GM18519 (cell line): ENCODE data around the gene RASD2.

Experiments
- ATAC-seq: cut with Tn5 transposase; IDR thresholded peaks from one replicate; pipeline ENCODE4 v1.9.1; 2021; ENCODE audit warnings: mild to moderate bottlenecking, moderate library complexity; ENCODE audit not compliant: unreplicated experiment, low FRiP score

The RASD2 gene

GRCh38 chr22:35517769-35518530 lies 22.7 kb upstream of the RASD2 start:
- ATAC-seq = no peak

GRCh38 chr22:35518811-35519210 lies 21.8 kb upstream of the RASD2 start:
- ATAC-seq = no peak

GRCh38 chr22:35519306-35520000 lies 21.2 kb upstream of the RASD2 start:
- no peak for ATAC-seq

GRCh38 chr22:35521358-35522224 lies 19.0 kb upstream of the RASD2 start:
- no peak for ATAC-seq

DNA sequence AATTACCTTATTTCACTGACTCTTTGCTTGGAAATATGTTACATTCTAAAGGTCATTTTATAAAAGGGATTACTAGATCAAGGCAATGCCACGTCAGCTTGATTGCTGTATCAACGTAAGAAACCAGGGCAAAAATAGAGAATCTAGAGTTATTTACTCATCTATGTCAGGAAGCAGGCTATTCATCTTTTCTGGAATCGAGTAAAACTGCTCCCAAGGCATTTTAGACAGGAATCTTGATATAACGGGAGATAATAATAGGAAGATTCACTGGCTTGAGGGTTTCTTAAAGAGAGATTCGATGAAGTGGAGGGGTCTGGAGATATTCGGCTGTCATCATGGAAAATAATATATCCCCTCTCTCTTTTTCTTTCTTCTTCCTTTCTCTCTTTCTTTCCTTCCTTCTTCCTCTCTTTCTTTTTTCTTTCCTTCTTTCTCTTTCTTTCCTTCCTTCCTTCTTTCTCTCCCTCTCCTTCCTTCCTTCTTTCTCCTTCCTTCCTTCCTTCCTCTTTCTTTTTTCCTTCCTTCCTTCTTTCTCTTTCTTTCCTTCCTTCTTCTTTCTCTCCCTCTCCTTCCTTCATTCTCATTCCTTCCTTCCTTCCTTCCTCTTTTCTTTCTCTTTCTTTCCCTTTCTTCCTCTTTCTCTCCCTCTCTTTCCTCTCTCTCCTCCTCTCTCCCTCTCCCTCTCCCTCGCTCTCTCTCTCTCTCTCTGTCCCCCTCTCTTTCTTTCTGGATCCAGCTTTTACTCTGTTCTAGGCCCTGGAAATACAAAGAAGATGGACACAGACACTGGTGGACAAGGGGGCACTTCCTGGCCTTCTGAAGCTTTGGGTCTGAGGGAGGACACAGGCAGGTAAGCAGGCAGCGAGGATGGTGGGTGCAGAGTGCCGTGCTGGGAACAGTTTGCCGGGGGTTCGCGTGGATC lies 18.1 kb upstream of the RASD2 start:
- ATAC-seq = no peak

DNA sequence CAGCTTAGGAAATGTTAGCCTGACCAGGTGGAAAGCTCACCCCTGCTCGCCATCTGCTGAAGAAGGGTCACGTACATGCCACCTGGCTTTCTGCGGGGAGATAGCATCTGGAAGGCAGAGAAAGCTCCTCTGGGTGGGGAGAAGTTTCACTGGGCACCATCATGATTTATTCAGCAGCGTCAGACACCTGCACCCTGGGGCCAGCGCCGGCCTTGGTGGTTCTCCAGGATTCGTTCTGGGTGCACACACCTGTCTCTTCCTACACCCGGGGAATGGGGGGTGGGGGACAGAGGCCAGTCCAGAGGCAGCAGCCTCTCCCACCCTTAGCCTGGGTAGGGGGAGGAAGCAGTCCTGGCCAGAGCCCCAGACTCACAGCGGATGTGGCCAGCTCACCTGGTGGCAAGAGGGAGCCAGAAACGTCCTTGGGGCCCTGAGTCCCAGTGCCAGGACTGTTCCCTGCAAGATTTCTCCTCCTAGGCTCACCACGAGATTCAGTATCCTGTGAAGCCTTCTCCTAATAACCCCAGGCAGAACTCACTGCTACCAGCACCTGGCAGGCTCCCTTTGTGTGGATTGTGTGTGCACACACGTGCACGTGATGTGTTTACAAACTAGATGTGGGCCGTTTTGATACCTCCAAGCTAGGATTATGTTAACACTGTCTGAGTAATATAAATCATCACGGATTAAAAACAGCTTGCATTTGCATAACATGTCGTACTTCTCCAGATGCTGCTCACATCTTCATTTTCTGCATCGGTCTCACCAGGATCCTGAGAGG lies 17.3 kb upstream of the RASD2 start:
- ATAC-seq = no peak

GRCh38 chr22:35524966-35525686 lies 15.5 kb upstream of the RASD2 start:
- no peak for ATAC-seq

DNA sequence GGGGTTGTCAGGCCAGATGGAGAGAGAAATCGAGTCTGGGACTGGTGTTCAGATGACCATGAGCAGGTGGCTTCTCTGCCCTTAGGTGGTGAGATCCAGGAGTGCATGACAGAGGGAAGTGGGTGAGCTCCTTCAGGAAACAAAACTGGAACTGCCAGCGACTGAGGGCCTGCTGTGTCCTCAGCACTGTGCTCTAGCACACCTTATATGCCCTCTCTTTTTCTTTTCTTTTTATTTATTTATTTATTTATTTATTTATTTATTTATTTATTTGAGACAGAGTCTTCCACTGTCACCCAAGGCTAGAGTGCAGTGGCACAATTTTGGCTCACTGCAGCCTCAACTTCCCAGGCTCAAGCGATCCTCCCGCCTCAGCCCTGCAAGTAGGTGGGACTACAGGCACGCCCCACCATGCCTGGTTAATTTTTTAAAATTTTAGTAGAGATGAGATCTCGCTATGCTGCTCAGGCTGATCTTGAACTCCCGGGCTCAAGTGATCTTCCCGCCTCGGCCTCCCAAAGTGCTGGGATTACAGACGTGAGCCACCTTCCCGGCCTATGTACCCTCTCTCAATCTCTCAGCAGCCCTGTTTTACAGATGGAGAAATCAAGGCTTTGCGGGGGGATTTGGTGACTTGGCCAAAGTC lies 14.8 kb upstream of the RASD2 start:
- ATAC-seq = no peak

DNA sequence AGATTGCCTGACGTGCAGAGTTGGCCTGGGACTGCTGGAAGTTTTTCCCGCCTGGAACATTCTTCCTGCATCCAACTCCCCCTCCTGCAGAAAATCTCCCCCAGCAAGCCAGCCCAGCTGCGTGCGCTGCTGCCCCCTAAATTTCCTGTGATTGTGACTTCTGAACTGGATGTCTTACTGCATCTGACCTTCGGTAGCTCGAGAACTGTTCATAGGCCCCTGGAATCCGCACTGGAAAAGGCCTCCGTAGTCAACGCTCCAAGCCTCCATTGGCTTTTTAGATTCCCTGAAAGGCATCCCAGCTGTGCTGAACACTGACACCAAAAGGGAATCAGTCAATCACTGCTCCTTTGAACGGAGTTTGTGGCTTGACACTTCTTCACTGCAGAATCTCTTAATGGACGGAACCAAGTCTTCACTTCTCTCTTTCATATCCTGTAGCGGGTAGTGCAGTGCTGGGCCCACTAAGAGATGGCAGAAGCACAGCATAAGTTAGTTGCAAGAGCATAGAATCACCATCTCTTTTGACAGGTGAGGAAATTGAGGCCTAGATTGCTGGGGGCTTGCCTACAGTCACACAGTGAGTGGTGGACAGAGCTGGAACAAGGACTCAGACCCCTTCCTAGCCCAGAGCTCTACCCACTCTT lies 14.2 kb upstream of the RASD2 start:
- no peak for ATAC-seq

GRCh38 chr22:35528927-35529326 lies 11.7 kb upstream of the RASD2 start:
- no peak for ATAC-seq

DNA sequence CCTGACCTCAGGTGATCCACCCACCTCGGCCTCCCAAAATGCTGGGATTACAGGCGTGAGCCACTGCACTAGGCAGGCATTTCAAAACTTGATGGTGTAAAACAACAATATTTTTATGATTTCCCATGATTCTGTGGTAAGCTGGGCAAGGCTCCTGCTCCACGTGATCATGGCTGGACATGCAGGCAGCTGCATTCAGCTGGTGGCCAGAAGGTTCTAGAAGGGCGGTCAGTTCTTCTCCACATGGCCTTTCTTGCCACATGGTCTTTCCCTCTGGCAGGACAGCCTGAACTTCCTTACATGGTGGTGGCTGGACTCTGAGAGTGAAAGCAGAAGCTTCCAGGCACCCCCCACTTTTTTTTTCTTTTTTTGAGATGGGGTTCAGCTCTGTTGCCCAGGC lies 9.9 kb upstream of the RASD2 start:
- no peak for ATAC-seq

GRCh38 chr22:35531202-35531601 lies 9.4 kb upstream of the RASD2 start:
- ATAC-seq = no peak

DNA sequence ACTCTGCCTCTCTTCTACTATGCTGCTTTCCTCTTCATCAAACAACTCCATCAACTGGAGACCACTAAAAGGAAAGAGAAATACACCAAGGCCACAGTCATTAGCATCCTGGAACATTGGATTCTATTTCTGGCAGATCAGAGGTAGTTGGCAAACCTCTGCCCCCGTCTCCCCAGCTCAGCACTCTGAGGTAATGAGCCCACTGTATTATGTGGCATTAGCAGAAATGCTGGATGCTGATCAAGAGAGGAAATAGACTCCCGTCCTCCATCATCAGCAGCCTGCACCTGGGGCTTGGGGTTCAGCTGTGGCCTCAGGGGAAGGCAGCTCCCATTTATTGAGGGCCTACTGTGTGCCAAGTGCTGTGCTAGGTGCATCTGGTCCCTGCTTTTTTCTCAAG lies 9.0 kb upstream of the RASD2 start:
- ATAC-seq = no peak

DNA sequence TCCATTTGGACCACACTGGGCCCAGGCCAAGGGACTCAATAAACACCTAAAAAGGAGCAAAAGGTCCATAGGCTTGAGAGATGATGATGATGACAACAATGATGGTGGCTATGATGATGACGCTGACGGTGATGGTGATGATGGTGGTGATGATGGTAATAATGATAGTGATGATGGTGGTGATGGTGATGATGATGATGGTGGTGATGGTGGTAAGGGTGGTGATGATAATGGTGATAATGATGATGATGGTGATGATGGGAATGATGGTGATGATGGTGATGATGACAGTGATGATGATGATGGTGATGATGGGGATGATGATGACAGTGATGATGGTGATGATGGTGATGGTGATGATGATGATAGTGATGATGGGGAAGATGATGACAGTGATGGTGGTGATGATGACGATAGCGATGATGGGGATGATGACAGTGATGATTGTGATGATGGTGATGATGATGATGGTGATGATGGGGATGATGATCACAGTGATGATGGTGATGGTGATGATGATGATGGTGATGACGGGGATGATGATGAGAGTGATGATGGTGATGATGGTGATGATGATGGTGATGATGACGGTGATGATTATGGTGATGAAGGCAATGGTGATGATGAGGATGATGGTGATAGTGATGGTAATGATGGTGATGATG lies 7.1 kb upstream of the RASD2 start:
- no peak for ATAC-seq

- no peak for ATAC-seq
These were observed 6.5 kb upstream of the RASD2 start for GRCh38 chr22:35534091-35534490.

- no peak for ATAC-seq
These were observed 3.4 kb upstream of the RASD2 start for GRCh38 chr22:35537232-35537631.

DNA sequence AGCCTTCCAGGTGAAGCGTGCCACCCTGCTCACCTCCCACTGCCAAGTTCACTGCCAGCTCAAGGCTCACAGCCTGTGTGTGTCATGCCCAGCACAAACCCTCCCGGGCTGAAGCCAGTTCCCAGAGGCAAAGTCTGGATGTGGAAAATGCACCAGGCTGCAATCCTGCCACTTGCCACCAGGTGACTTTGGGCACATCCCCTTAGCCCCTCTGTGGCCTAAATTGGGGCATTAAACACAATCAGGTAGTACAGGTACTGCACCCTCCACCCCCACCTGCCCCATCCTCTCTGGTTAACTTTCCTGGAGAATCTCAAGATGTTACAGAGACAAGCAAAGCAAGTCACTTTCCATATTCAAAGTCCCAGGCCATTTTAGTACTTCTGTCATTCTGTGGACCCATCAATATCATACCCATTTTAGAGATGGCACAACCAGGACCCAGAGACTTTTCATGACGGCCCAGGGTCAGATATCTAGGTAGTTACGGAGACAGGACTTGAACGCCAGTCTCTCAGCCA lies 1.8 kb upstream of the RASD2 start:
- no peak for ATAC-seq
